Measurements from ENCODE around the gene CHD6. TPM values are rescaled to one million over a fixed set of nuclear protein-coding genes. Genes with fewer than 3 reads are reported as not detected.

CHD6 gene
- total and polyA plus RNA-seq, 4 donors, result 3.3 to 23.4 (median 18.2) TPM

DNA sequence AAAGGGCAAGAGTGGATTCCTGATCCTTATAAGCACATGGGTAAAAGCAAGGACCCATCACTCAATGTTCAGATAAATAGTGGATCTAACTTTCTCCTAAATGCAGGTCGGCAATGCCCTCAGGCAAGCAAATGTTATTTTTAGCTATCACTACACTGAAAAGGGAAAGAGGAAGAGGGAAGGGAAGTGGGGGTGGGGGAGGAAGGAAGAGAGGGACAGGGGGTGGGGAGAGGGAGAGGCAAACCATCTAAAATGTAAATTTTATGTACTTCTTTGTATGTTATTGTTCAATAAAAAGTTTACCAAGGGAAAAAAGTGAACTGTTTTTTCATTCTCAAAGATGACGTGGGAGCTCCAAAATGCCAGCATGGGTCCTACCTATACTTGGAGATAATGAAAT, 44.2 kb downstream of the CHD6 start:
- Histone ChIP-seq H3K27me3 (ENCODE audit: control insufficient read depth in 4 of 4, insufficient read depth in 4 of 4, low read length in 3 of 4) (no peaks in the 10 kb centered on the region), H3K4me1 (ENCODE audit: control insufficient read depth in 4 of 4, insufficient read depth in 4 of 4, low read length in 3 of 4) (peaks cover 9 to 32% (median 16%) of the 10 kb centered on the region in 4 donors), H3K36me3 (ENCODE audit: control insufficient read depth in 4 of 4, insufficient read depth in 3 of 4, low read depth in 1 of 4, low read length in 3 of 4) (no peaks in the 10 kb centered on the region), H3K9me3 (ENCODE audit: control insufficient read depth in 4 of 4, low read length in 3 of 4) (peaks cover 0 to 2% (median 0%) of the 10 kb centered on the region in 4 donors), H3K4me3 (ENCODE audit: low read depth in 1 of 3, low read length in 3 of 3) (no peak overlapping the region), H3K27ac (ENCODE audit: low read depth in 1 of 2, low read length in 2 of 2) (no peak overlapping the region), H3K9ac (ENCODE audit: low read depth in 1 of 2, low read length in 2 of 2) (no peak overlapping the region)
- TF ChIP-seq YY1 (IDR thresholded peaks at IDR 0.05) (no peak), ATF3 (IDR thresholded peaks at IDR 0.05) (no peak), CTCF (IDR thresholded peaks at IDR 0.05; ENCODE audit: low read depth, low read length, missing input control) (no peak), GABPA (IDR thresholded peaks at IDR 0.05 in 1 of 2, conservative IDR thresholded peaks at IDR 0.05 in 1 of 2) (no peak), SP1 (IDR thresholded peaks at IDR 0.05) (no peak), HNF4A (conservative IDR thresholded peaks at IDR 0.05) (no peak), HNF4G (IDR thresholded peaks at IDR 0.05) (no peak), TAF1 (conservative IDR thresholded peaks at IDR 0.05) (no peak), NR2F2 (IDR thresholded peaks at IDR 0.05) (no peak), EGR1 (IDR thresholded peaks at IDR 0.05; ENCODE audit: low read depth in 2 of 2) (no peak), JUND (IDR thresholded peaks at IDR 0.05) (no peak), FOXA2 (IDR thresholded peaks at IDR 0.05) (no peak), FOXA1 (IDR thresholded peaks at IDR 0.05) (no peak), RAD21 (IDR thresholded peaks at IDR 0.05) (no peak), RXRA (IDR thresholded peaks at IDR 0.05) (no peak)
- TF ChIP-seq, protein P1, sequence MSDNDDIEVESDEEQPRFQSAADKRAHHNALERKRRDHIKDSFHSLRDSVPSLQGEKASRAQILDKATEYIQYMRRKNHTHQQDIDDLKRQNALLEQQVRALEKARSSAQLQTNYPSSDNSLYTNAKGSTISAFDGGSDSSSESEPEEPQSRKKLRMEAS (IDR thresholded peaks at IDR 0.05), result no peak
- TF ChIP-seq, protein P2, sequence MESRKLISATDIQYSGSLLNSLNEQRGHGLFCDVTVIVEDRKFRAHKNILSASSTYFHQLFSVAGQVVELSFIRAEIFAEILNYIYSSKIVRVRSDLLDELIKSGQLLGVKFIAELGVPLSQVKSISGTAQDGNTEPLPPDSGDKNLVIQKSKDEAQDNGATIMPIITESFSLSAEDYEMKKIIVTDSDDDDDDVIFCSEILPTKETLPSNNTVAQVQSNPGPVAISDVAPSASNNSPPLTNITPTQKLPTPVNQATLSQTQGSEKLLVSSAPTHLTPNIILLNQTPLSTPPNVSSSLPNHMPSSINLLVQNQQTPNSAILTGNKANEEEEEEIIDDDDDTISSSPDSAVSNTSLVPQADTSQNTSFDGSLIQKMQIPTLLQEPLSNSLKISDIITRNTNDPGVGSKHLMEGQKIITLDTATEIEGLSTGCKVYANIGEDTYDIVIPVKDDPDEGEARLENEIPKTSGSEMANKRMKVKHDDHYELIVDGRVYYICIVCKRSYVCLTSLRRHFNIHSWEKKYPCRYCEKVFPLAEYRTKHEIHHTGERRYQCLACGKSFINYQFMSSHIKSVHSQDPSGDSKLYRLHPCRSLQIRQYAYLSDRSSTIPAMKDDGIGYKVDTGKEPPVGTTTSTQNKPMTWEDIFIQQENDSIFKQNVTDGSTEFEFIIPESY (IDR thresholded peaks at IDR 0.05), result no peak
- TF ChIP-seq, protein P3, sequence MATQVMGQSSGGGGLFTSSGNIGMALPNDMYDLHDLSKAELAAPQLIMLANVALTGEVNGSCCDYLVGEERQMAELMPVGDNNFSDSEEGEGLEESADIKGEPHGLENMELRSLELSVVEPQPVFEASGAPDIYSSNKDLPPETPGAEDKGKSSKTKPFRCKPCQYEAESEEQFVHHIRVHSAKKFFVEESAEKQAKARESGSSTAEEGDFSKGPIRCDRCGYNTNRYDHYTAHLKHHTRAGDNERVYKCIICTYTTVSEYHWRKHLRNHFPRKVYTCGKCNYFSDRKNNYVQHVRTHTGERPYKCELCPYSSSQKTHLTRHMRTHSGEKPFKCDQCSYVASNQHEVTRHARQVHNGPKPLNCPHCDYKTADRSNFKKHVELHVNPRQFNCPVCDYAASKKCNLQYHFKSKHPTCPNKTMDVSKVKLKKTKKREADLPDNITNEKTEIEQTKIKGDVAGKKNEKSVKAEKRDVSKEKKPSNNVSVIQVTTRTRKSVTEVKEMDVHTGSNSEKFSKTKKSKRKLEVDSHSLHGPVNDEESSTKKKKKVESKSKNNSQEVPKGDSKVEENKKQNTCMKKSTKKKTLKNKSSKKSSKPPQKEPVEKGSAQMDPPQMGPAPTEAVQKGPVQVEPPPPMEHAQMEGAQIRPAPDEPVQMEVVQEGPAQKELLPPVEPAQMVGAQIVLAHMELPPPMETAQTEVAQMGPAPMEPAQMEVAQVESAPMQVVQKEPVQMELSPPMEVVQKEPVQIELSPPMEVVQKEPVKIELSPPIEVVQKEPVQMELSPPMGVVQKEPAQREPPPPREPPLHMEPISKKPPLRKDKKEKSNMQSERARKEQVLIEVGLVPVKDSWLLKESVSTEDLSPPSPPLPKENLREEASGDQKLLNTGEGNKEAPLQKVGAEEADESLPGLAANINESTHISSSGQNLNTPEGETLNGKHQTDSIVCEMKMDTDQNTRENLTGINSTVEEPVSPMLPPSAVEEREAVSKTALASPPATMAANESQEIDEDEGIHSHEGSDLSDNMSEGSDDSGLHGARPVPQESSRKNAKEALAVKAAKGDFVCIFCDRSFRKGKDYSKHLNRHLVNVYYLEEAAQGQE (IDR thresholded peaks at IDR 0.05), result no peak
- 77% methylated on average over 2 of the region's 2 CpGs for WGBS
- no peak for DNase-seq (ENCODE audit: low spot score)

All from liver (tissue), 9 donors.